GM12878 (cell line): ENCODE data around the gene FMNL2. TPM values are rescaled to one million over a fixed set of nuclear protein-coding genes. Genes with fewer than 3 reads are reported as not detected.

ENCODE experiments used
- ATAC-seq: fragments of 200-7000 bp; cut with Tn5 transposase; 3 replicates; pipeline ENCODE4 v1.9.1; 2020; ENCODE audit warnings: mild to moderate bottlenecking, moderate library complexity
- BruUV-seq: library from RNA; stranded (reverse); fragments of 400-500 nt; replicated peaks from 2 replicates; lab custom pipeline; 2021; lab: Mats Ljungman, UMichigan
- CTCF ChIA-PET: fragments of 300-600 bp; sonication (Branson Sonifier 250); formaldehyde crosslinking; extraction: SDS; loops from one replicate; lab custom pipeline; 2021; ENCODE audit warnings: inconsistent platforms; lab: Yijun Ruan, JAX
- POLR2A ChIA-PET: fragments of 350-600 bp; formaldehyde crosslinking; extraction: SDS; loops from one replicate; lab custom pipeline; 2021; ENCODE audit warnings: inconsistent platforms; lab: Charles Lee
- RAD21 ChIA-PET: fragments of 300-600 bp; sonication (Branson Sonifier 250); formaldehyde crosslinking; loops from one replicate; lab custom pipeline; 2023; ENCODE audit warnings: antibody characterized with exemption; ENCODE audit not compliant: unreplicated experiment; lab: Charles Lee
- SMC1A ChIA-PET: fragments of 300-600 bp; sonication (Branson Sonifier 250); formaldehyde crosslinking; loops from one replicate; lab custom pipeline; 2023; ENCODE audit not compliant: unreplicated experiment, uncharacterized antibody; lab: Charles Lee
- DNase-seq: peaks from one replicate; pipeline ENCODE4 v3.0.0-alpha.2; 2011; ENCODE audit warnings: low read depth, low spot score
- FAIRE-seq: peaks from 3 replicates; lab custom pipeline; 2011; peaks lifted over from hg19 to GRCh38; lab: Jason Lieb, UNC
- H2AFZ ChIP-seq: 2 replicates; pipeline ENCODE4 v1.6.0; 2011; ENCODE audit warnings: low read depth, low read length, control low read depth; ENCODE audit not compliant: control insufficient read depth
- H3K27ac ChIP-seq: 2 replicates; pipeline ENCODE4 v1.5.1; 2011; ENCODE audit warnings: control low read depth; ENCODE audit not compliant: control insufficient read depth, insufficient read depth
- H3K27me3 ChIP-seq, 2 experiments: replicated peaks in 1 of 2; 2 replicates each; pipeline versions ENCODE4 v1.6.0 to v1.6.1; 2011; ENCODE audit warnings: low read length in 1 of 2; ENCODE audit not compliant: control insufficient read depth in 2 of 2, insufficient read depth in 2 of 2
- H3K36me3 ChIP-seq, 2 experiments: 2 replicates each; pipeline ENCODE4 v1.5.1; 2011; ENCODE audit warnings: low read length in 1 of 2; ENCODE audit not compliant: control insufficient read depth in 2 of 2, insufficient read depth in 2 of 2
- H3K4me1 ChIP-seq: 2 replicates; pipeline ENCODE4 v1.6.1; 2011; ENCODE audit warnings: mild to moderate bottlenecking, low read length, moderate library complexity, mixed read lengths; ENCODE audit not compliant: control insufficient read depth, insufficient read depth
- H3K4me2 ChIP-seq: 2 replicates; pipeline ENCODE4 v1.6.0; 2011; ENCODE audit warnings: control low read depth; ENCODE audit not compliant: control insufficient read depth, insufficient read depth
- H3K4me3 ChIP-seq: fragments of 200-600 bp; sonication (generic); 2 replicates; pipeline ENCODE4 v1.5.1; 2016
- H3K79me2 ChIP-seq: 2 replicates; pipeline ENCODE4 v1.6.0; 2011; ENCODE audit warnings: low read length; ENCODE audit not compliant: control insufficient read depth, insufficient read depth
- H3K9ac ChIP-seq: 2 replicates; pipeline ENCODE4 v1.8.0; 2011; ENCODE audit warnings: low read length, control low read depth, mixed read lengths; ENCODE audit not compliant: control insufficient read depth, insufficient read depth
- H3K9me3 ChIP-seq: replicated peaks from 3 replicates; pipeline ENCODE4 v1.5.1; 2011; ENCODE audit warnings: mild to moderate bottlenecking, low read length; ENCODE audit not compliant: control insufficient read depth, insufficient read depth
- H4K20me1 ChIP-seq: 2 replicates; pipeline ENCODE4 v1.6.0; 2011; ENCODE audit not compliant: control insufficient read depth, insufficient read depth
- ASH2L ChIP-seq: fragments of 300-600, 200-600 bp; sonication (generic); IDR thresholded peaks from 2 replicates; pipeline ENCODE4 v1.6.1; 2017; ENCODE audit warnings: low read depth, mild to moderate bottlenecking, borderline replicate concordance
- ATF2 ChIP-seq: IDR thresholded peaks from 2 replicates; pipeline ENCODE4 v1.6.1; 2012; ENCODE audit warnings: low read length, inconsistent platforms
- BCL11A ChIP-seq: IDR thresholded peaks from 2 replicates; pipeline ENCODE4 v1.6.1; 2011; ENCODE audit warnings: low read depth, low read length
- CBX3 ChIP-seq: fragments of 200-600 bp; sonication (generic); IDR thresholded peaks from 2 replicates; pipeline ENCODE4 v1.6.1; 2016; ENCODE audit warnings: low read depth, borderline replicate concordance
- CUX1 ChIP-seq: IDR thresholded peaks from 2 replicates; pipeline ENCODE4 v1.6.1; 2012; ENCODE audit warnings: improper control_type of control experiment, low read depth, low read length; ENCODE audit not compliant: insufficient replicate concordance
- KAT2A ChIP-seq: conservative IDR thresholded peaks from 2 replicates; pipeline ENCODE4 v1.6.1; 2011; ENCODE audit warnings: low read depth, low read length; ENCODE audit not compliant: control insufficient read depth
- MEF2B ChIP-seq: fragments of 450-650 bp; IDR thresholded peaks from 2 replicates; pipeline ENCODE4 v1.6.1; 2018; ENCODE audit warnings: mild to moderate bottlenecking, moderate library complexity; ENCODE audit not compliant: partially characterized antibody, poor library complexity, severe bottlenecking
- PAX5 ChIP-seq: IDR thresholded peaks from 2 replicates; pipeline ENCODE4 v1.6.1; 2011; ENCODE audit warnings: low read depth, low read length, borderline replicate concordance
- RBBP5 ChIP-seq: fragments of 200-600 bp; sonication (generic); conservative IDR thresholded peaks from 2 replicates; pipeline ENCODE4 v1.6.1; 2016
- SIN3A ChIP-seq: IDR thresholded peaks from 2 replicates; pipeline ENCODE4 v1.6.1; 2012; ENCODE audit warnings: low read depth, low read length, improper control_type of control experiment
- SP1 ChIP-seq: IDR thresholded peaks from one replicate; pipeline ENCODE4 v1.6.1; 2011; ENCODE audit warnings: low read depth, low read length
- SREBF2 ChIP-seq: IDR thresholded peaks from 2 replicates; pipeline ENCODE4 v1.6.1; 2012; ENCODE audit warnings: mild to moderate bottlenecking, low read length
- TBL1XR1 ChIP-seq: IDR thresholded peaks from 2 replicates; pipeline ENCODE4 v1.6.1; 2012; ENCODE audit warnings: low read depth, low read length, improper control_type of control experiment
- TCF12 ChIP-seq: IDR thresholded peaks from 2 replicates; pipeline ENCODE4 v1.6.1; 2011; ENCODE audit warnings: low read depth, mild to moderate bottlenecking, low read length
- TCF7 ChIP-seq: IDR thresholded peaks from 2 replicates; pipeline ENCODE4 v1.6.1; 2014; ENCODE audit warnings: antibody characterized with exemption, borderline replicate concordance
- YY1 ChIP-seq: IDR thresholded peaks from 2 replicates; pipeline ENCODE4 v1.6.1; 2011; ENCODE audit warnings: low read depth, mild to moderate bottlenecking, low read length
- ZNF274 ChIP-seq: IDR thresholded peaks from one replicate; pipeline ENCODE4 v1.8.0; 2011; ENCODE audit not compliant: insufficient read length, insufficient read depth
- ZNF384 ChIP-seq: IDR thresholded peaks from 2 replicates; pipeline ENCODE4 v1.6.1; 2012; ENCODE audit warnings: low read depth, mild to moderate bottlenecking, low read length, improper control_type of control experiment, borderline replicate concordance
- WGBS: methylation state at CpG from one replicate; pipeline ENCODE4 v1.1.6; 2016; ENCODE audit warnings: low lambda C conversion rate; ENCODE audit not compliant: insufficient replicate concordance, insufficient coverage; ENCODE audit errors: missing lambda C conversion rate; 5-methylcytosine and 5-hydroxymethylcytosine counted together
- in situ Hi-C: fragments of 300-500 bp; cut with MboI; formaldehyde crosslinking; loops from 9 replicates; pipeline ENCODE4 v1.14.3; 2018; ENCODE audit warnings: mixed read lengths
- intact Hi-C: fragments of 100-400 bp; cut with micrococcal nuclease; formaldehyde crosslinking; loops from one replicate; pipeline ENCODE4 v1.14.2; 2022; ENCODE audit not compliant: unreplicated experiment
- polyA plus RNA-seq, 11 experiments: library from polyadenylated mRNA; depleted of rRNA in 4 of 11; unstranded in 6 of 11; stranded (reverse) in 5 of 11; fragments of >200 nt; fragmentation: Nextera tagmentation in 4 of 11; fragmentation: Illumina TruSeq in 1 of 11; extraction: Ambion mirVana in 4 of 11; extraction: Trizol in 1 of 11; gene quantifications; 1 replicate in 1 of 11; 2 replicates in 10 of 11; pipeline versions ENCODE4 v1.2.1 to v1.2.3, GENCODE V29; 2011 to 2016; ENCODE audit warnings: inconsistent platforms in 2 of 11, missing spikeins in 2 of 11, low read depth in 1 of 11
- total RNA-seq, 4 experiments: library from RNA; depleted of rRNA in 3 of 4; stranded (reverse); fragments of >200 nt in 3 of 4; fragmentation: Illumina TruSeq in 1 of 4; extraction: Trizol in 1 of 4; gene quantifications; 2 replicates each; pipeline versions ENCODE4 v1.2.1 to v1.2.3, GENCODE V29; 2013 to 2021

The FMNL2 gene
- total and polyA plus RNA-seq, 10 of the 15 experiments (the other 5 are each of a cell fraction or from before 2014, with no cell fraction given): 0.13 to 9.9 (median 0.35) TPM

- Histone ChIP-seq H2AFZ (no peak overlapping the region), H3K27ac (no peak overlapping the region), H3K4me1 (no peaks in the 10 kb centered on the region), H3K9ac (no peak overlapping the region), H3K36me3 (no peaks in the 10 kb centered on the region), H3K9me3 (no peaks in the 10 kb centered on the region), H3K4me3 (no peak overlapping the region), H4K20me1 (no peaks in the 10 kb centered on the region), H3K27me3 (no peaks in the 10 kb centered on the region), H3K79me2 (no peaks in the 10 kb centered on the region), H3K4me2 (no peak overlapping the region)
- POLR2A ChIA-PET: interaction anchor here (0.7 kb wide), 1 partner anchor 569 kb away, joined by 8 read pairs; no protein-coding TSS in a partner anchor
- WGBS: 57% methylated on average over 4 of the region's 4 CpGs
- DNase-seq (no peak), FAIRE-seq (no peak), ATAC-seq (no peak)
- RAD21 ChIA-PET: no interaction called here
- intact Hi-C loops (no loop called here), in situ Hi-C loops (loop anchor here (5.0 kb wide), 2 partner anchors 438 to 598 kb away; no protein-coding TSS in a partner anchor)
- no TSS peak for BruUV-seq
- SMC1A ChIA-PET: interaction anchor here (0.7 to 1.5 kb wide), 4 partner anchors 17 to 590 kb away, joined by 3 to 4 read pairs (median 3); no protein-coding TSS in a partner anchor
- CTCF ChIA-PET: interaction anchor here (0.9 to 5.9 kb wide), 3 partner anchors 23 to 455 kb away, joined by 3 to 25 read pairs (median 4); partner anchors contain the start of gene STAM2
- TF ChIP-seq BCL11A (no peak), TBL1XR1 (no peak), SREBF2 (no peak), SP1 (no peak), MEF2B (no peak), TCF7 (no peak), TCF12 (no peak), YY1 (no peak), SIN3A (no peak), ZNF274 (no peak), CBX3 (no peak), CUX1 (no peak), ZNF384 (no peak), ASH2L (no peak), KAT2A (no peak), PAX5 (no peak), RBBP5 (no peak), ATF2 (no peak)
These were observed 295.5 kb downstream of the FMNL2 start for GRCh38 chr2:152630466-152630865.
